OCI-LY7 (cell line): ENCODE measurements around the gene SYNM.

Source experiments
- EZH2phosphoT487 ChIP-seq: fragments of 200-600 bp; sonication (generic); IDR thresholded peaks from 2 replicates; pipeline ENCODE4 v1.6.1; 2018; ENCODE audit warnings: low read depth, borderline replicate concordance, mild to moderate bottlenecking, mixed run types, antibody characterized with exemption, low read length, moderate library complexity, mixed read lengths
- TF ChIP-seq, protein P1 (sequence below): fragments of 200-600 bp; sonication (generic); conservative IDR thresholded peaks from 2 replicates; pipeline ENCODE4 v1.5.1; 2014; ENCODE audit warnings: mild to moderate bottlenecking, antibody characterized with exemption, low read length, moderate library complexity, mixed read lengths

DNA sequence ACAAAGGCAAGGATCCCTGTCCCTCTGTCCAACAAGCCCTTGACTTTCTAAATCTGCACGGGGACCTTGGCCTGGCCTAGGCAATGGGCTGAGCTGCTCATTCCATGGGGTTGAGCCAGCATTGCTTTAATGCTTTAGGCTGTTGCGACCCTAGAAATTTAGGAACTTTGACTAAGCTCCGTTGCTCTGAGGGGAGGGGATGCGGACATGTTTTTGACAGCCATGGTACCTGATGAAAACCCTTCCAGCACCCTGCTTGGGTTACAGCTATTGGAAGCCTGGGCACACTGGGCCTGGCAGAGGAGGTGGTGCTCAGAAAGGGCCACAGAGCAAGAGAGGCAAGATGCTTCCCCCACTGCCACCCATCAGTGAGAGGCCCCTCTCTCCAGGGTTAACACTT, 37.1 kb downstream of the SYNM start:
- TF ChIP-seq, protein P1, sequence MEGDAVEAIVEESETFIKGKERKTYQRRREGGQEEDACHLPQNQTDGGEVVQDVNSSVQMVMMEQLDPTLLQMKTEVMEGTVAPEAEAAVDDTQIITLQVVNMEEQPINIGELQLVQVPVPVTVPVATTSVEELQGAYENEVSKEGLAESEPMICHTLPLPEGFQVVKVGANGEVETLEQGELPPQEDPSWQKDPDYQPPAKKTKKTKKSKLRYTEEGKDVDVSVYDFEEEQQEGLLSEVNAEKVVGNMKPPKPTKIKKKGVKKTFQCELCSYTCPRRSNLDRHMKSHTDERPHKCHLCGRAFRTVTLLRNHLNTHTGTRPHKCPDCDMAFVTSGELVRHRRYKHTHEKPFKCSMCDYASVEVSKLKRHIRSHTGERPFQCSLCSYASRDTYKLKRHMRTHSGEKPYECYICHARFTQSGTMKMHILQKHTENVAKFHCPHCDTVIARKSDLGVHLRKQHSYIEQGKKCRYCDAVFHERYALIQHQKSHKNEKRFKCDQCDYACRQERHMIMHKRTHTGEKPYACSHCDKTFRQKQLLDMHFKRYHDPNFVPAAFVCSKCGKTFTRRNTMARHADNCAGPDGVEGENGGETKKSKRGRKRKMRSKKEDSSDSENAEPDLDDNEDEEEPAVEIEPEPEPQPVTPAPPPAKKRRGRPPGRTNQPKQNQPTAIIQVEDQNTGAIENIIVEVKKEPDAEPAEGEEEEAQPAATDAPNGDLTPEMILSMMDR, result no peak
- TF ChIP-seq EZH2phosphoT487, result no peak
